ENCODE measurements around the gene KLF16. TPM values are rescaled to one million over a fixed set of nuclear protein-coding genes. Genes with fewer than 3 reads are reported as not detected.

The KLF16 gene
- total and polyA plus RNA-seq, 2 experiments from 2014 or later, result 8.9 to 20.2 TPM

DNA sequence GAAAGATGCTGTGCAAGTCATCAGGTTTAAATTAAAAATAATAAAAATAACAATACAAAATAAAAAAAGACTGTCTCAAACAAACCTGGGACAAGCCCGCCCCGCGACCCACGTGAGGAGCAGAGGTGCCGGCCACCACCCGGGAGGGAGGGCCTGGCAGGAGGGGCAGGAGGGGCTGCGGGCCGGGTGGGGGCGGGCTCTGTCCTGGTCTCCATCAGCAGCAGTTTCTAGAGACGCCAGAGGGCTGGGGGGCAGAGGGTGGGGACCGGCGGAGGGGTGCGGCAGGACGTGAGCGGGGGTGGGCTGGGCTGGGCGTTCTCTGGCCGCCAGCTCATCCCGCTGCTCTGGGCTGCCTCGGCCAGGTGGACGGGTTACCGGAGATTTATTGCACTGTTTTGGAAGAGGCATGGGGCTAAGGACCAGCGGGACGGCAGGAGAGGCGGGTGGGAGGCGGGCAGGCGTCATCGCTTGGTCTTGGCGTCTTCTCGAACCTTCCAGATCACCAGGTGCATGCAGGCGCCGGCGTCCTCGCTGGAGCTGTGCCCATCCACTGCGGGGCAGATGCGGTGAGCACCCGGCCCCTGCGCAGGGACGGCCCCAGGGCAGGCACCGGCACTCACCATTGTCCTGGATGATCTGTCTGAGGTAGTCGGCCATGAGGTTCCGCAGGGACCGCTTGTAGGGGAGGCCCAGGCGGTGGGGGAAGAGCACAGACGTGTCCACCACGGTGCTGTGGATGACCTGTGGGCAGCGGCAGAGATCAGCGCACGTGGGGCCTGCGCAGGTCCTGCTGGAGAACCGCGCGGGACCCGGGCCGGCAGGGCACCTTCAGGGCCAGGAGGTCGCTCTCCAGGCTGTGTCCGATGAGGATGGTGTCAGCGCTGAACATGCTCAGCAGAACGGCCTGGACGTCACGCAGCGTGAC is 47.5 kb downstream of the KLF16 start:
- H3K4me3 ChIP-seq, result no peak overlapping the region
- H2AFZ ChIP-seq, result no peak overlapping the region
- H3K9me2 ChIP-seq (ENCODE audit: insufficient read depth), result no peaks in the 10 kb centered on the region
- Mint-ChIP-seq H3K4me1 (peaks cover 6% of the 10 kb centered on the region), H3K36me3 (ENCODE audit: low read depth) (peaks cover 16% of the 10 kb centered on the region), H3K27me3 (ENCODE audit: insufficient read depth, low read depth, poor library complexity) (peaks cover 14% of the 10 kb centered on the region), H3K9me3 (no peaks in the 10 kb centered on the region), H3K4me3 (no peak overlapping the region), H3K27ac (no peak overlapping the region)
- H3F3A ChIP-seq (replicated peaks; ENCODE audit: low read depth), result 0 out of 2 replicates have a peak, but pooled peaks cover 5% of the 10 kb centered on the region
- no peak overlapping the region for H3K4me2 ChIP-seq
- no peaks in the 10 kb centered on the region; the same call in 1 of the 2 replicates for H3K36me3 ChIP-seq (ENCODE audit: insufficient read depth)
- no peaks in the 10 kb centered on the region for H3K27me3 ChIP-seq (ENCODE audit: insufficient read depth)
- no peaks in the 10 kb centered on the region for H3K4me1 ChIP-seq (ENCODE audit: insufficient read depth)
- TF ChIP-seq CTCF (conservative IDR thresholded peaks at IDR 0.05; ENCODE audit: low read depth in 2 of 2) (no peak), JUNB (IDR thresholded peaks at IDR 0.05; ENCODE audit: unreplicated experiment) (no peak), ZNF331 (CRISPR knock-in tag; IDR thresholded peaks at IDR 0.05; ENCODE audit: low read depth) (no peak), POLR2AphosphoS5 (IDR thresholded peaks at IDR 0.05; ENCODE audit: low read depth) (no peak), EZH2 (IDR thresholded peaks at IDR 0.05; ENCODE audit: low read depth, unreplicated experiment) (no peak), STAT1 (IDR thresholded peaks at IDR 0.05; ENCODE audit: unreplicated experiment) (no peak), EZH2phosphoT487 (IDR thresholded peaks at IDR 0.05; ENCODE audit: unreplicated experiment) (no peak)
- TF ChIP-seq, protein P1, sequence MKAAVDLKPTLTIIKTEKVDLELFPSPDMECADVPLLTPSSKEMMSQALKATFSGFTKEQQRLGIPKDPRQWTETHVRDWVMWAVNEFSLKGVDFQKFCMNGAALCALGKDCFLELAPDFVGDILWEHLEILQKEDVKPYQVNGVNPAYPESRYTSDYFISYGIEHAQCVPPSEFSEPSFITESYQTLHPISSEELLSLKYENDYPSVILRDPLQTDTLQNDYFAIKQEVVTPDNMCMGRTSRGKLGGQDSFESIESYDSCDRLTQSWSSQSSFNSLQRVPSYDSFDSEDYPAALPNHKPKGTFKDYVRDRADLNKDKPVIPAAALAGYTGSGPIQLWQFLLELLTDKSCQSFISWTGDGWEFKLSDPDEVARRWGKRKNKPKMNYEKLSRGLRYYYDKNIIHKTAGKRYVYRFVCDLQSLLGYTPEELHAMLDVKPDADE (IDR thresholded peaks at IDR 0.05), result no peak
- TF ChIP-seq, protein P2, sequence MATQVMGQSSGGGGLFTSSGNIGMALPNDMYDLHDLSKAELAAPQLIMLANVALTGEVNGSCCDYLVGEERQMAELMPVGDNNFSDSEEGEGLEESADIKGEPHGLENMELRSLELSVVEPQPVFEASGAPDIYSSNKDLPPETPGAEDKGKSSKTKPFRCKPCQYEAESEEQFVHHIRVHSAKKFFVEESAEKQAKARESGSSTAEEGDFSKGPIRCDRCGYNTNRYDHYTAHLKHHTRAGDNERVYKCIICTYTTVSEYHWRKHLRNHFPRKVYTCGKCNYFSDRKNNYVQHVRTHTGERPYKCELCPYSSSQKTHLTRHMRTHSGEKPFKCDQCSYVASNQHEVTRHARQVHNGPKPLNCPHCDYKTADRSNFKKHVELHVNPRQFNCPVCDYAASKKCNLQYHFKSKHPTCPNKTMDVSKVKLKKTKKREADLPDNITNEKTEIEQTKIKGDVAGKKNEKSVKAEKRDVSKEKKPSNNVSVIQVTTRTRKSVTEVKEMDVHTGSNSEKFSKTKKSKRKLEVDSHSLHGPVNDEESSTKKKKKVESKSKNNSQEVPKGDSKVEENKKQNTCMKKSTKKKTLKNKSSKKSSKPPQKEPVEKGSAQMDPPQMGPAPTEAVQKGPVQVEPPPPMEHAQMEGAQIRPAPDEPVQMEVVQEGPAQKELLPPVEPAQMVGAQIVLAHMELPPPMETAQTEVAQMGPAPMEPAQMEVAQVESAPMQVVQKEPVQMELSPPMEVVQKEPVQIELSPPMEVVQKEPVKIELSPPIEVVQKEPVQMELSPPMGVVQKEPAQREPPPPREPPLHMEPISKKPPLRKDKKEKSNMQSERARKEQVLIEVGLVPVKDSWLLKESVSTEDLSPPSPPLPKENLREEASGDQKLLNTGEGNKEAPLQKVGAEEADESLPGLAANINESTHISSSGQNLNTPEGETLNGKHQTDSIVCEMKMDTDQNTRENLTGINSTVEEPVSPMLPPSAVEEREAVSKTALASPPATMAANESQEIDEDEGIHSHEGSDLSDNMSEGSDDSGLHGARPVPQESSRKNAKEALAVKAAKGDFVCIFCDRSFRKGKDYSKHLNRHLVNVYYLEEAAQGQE (IDR thresholded peaks at IDR 0.05; ENCODE audit: unreplicated experiment), result no peak
- DNase-seq (ENCODE audit: low spot score) (no peak), ATAC-seq (no peak)
- no peaks in the 10 kb centered on the region for H3K79me2 ChIP-seq (replicated peaks; ENCODE audit: insufficient read depth)
- no peaks in the 10 kb centered on the region for H4K20me1 ChIP-seq (replicated peaks; ENCODE audit: insufficient read depth)
- H3K27ac ChIP-seq (ENCODE audit: low read depth), result no peak overlapping the region

All from GM23338 (cell line).